HL-60 (cell line): Measurements from ENCODE around the gene PLAAT3.

Experiments used
- TF ChIP-seq, protein P1 (sequence below): IDR thresholded peaks from 2 replicates; pipeline ENCODE4 v1.6.1; 2012; ENCODE audit warnings: low read depth; ENCODE audit not compliant: insufficient replicate concordance
- TF ChIP-seq, protein P2 (sequence below): IDR thresholded peaks from one replicate; pipeline ENCODE4 v1.5.1; 2011; ENCODE audit warnings: low read length, control low read depth, inconsistent platforms; ENCODE audit not compliant: insufficient read depth

DNA sequence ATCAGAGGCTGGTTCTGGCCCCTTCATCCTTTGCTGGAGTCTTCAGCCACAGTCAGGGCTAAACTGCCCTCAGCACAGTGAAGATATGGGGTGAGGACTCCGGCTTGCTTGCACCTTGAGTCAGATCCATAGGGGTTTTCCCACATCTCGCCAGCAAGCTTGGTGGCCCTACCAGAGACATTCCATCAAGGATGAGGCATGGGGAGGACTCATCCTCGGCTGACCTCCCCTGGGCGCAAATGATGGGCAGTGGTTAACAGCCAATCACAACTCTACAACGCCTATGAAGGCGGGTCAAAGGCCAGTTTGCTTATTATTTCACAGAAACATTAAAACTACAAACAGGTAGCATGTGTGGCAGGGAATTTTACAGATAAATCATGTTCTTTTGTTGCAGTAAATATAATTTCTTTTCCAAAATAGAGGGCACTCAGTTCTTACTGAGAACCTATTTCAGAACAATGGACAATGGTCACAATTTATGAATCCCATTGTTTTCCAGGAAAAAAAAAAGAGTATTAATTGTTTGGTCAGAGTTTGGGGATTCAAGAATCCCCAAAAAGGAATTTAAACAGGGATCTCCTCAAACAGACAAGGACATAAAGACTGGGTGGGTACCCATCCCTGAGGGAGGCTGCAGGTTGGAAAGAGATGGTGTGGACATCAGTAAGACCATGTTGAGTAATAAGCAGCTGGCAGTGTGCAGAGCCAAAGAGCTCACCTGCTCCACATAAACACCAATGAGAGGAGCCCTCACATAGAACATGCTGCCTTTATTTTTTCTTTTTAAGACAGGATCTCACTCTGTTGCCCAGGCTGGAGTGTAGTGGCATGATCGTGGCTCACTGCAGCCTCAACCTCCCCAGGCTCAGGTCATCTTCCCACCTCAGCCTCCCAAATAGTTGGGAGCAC, 14.8 kb downstream of the PLAAT3 start:
- TF ChIP-seq, protein P1, sequence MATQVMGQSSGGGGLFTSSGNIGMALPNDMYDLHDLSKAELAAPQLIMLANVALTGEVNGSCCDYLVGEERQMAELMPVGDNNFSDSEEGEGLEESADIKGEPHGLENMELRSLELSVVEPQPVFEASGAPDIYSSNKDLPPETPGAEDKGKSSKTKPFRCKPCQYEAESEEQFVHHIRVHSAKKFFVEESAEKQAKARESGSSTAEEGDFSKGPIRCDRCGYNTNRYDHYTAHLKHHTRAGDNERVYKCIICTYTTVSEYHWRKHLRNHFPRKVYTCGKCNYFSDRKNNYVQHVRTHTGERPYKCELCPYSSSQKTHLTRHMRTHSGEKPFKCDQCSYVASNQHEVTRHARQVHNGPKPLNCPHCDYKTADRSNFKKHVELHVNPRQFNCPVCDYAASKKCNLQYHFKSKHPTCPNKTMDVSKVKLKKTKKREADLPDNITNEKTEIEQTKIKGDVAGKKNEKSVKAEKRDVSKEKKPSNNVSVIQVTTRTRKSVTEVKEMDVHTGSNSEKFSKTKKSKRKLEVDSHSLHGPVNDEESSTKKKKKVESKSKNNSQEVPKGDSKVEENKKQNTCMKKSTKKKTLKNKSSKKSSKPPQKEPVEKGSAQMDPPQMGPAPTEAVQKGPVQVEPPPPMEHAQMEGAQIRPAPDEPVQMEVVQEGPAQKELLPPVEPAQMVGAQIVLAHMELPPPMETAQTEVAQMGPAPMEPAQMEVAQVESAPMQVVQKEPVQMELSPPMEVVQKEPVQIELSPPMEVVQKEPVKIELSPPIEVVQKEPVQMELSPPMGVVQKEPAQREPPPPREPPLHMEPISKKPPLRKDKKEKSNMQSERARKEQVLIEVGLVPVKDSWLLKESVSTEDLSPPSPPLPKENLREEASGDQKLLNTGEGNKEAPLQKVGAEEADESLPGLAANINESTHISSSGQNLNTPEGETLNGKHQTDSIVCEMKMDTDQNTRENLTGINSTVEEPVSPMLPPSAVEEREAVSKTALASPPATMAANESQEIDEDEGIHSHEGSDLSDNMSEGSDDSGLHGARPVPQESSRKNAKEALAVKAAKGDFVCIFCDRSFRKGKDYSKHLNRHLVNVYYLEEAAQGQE: no peak
- TF ChIP-seq, protein P2, sequence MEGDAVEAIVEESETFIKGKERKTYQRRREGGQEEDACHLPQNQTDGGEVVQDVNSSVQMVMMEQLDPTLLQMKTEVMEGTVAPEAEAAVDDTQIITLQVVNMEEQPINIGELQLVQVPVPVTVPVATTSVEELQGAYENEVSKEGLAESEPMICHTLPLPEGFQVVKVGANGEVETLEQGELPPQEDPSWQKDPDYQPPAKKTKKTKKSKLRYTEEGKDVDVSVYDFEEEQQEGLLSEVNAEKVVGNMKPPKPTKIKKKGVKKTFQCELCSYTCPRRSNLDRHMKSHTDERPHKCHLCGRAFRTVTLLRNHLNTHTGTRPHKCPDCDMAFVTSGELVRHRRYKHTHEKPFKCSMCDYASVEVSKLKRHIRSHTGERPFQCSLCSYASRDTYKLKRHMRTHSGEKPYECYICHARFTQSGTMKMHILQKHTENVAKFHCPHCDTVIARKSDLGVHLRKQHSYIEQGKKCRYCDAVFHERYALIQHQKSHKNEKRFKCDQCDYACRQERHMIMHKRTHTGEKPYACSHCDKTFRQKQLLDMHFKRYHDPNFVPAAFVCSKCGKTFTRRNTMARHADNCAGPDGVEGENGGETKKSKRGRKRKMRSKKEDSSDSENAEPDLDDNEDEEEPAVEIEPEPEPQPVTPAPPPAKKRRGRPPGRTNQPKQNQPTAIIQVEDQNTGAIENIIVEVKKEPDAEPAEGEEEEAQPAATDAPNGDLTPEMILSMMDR: no peak
